Ectodermal cell (in vitro differentiated cells): ENCODE results near the gene MX2.

Source experiments
- H3K27ac ChIP-seq: 2 replicates; pipeline ENCODE4 v1.7.0; 2013; ENCODE audit warnings: mild to moderate bottlenecking, low read depth, low read length; ENCODE audit not compliant: insufficient read depth, poor library complexity, severe bottlenecking
- H3K27me3 ChIP-seq: 2 replicates; pipeline ENCODE4 v1.7.0; 2013; ENCODE audit warnings: mild to moderate bottlenecking, low read length; ENCODE audit not compliant: insufficient read depth, control insufficient read depth, poor library complexity, severe bottlenecking
- H3K36me3 ChIP-seq: one replicate; pipeline ENCODE4 v1.7.0; 2013; ENCODE audit warnings: low read length; ENCODE audit not compliant: control insufficient read depth, insufficient read depth
- H3K4me1 ChIP-seq: one replicate; pipeline ENCODE4 v1.7.0; 2013; ENCODE audit warnings: low read length; ENCODE audit not compliant: control insufficient read depth, insufficient read depth
- H3K4me3 ChIP-seq: 2 replicates; pipeline ENCODE4 v1.7.0; 2013; ENCODE audit warnings: low read depth, low read length, control low read depth; ENCODE audit not compliant: insufficient read depth
- H3K9me3 ChIP-seq: 2 replicates; pipeline ENCODE4 v1.7.0; 2013; ENCODE audit warnings: mild to moderate bottlenecking, low read length, moderate library complexity; ENCODE audit not compliant: control insufficient read depth
- WGBS, 2 experiments: methylation state at CpG; one replicate each; pipeline ENCODE4 v1.1.7; 2013; ENCODE audit warnings: missing lambda C conversion rate in 2 of 2; 5-methylcytosine and 5-hydroxymethylcytosine counted together

MX2 gene

DNA sequence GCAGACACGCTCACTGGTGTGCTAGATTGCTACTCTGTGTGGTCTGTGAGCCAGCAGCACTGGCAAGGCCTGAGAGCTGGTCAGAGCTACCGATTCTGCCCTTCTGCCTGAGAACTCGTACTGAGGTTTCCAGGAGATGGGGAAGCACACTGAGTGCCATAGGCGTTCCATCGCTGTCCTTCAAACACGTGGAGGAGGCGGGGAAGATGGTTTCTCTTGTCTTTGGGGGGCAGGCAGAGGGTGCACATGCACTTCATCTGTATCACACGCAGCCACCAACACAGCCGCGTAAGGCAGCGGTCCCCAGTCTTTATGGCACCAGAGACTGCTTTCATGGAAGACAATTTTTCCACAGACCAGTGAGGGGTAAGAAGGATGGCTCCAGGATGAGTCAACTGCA, 40.4 kb downstream of the MX2 start:
- Histone ChIP-seq H3K36me3 (no peaks in the 10 kb centered on the region), H3K4me3 (no peak overlapping the region), H3K4me1 (no peaks in the 10 kb centered on the region), H3K27me3 (no peaks in the 10 kb centered on the region), H3K9me3 (no peaks in the 10 kb centered on the region), H3K27ac (no peak overlapping the region)
- WGBS, 2 experiments = 92 to 94% methylated on average over 11 of the region's 11 CpGs

DNA sequence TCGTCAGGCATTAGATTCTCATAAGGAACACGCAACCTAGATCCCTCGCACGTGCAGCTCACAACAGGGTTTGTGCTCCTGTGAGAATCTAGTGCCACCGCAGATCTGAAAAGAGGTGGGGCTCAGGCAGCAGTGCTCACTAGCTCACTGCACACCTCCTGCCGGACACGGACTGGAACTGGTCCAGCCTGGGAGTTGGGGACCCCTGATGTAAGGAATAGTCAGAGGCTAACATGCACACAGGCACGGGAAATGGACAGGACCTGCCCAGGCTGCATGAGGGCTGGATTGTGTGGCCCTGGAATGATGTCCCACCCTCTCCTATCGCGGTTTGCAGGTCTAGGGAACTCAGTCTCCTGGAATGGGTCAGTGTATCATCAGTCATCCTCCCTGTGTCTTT, 41.0 kb downstream of the MX2 start:
- Histone ChIP-seq H3K4me1 (no peaks in the 10 kb centered on the region), H3K9me3 (no peaks in the 10 kb centered on the region), H3K36me3 (no peaks in the 10 kb centered on the region), H3K4me3 (no peak overlapping the region), H3K27me3 (no peaks in the 10 kb centered on the region), H3K27ac (no peak overlapping the region)
- WGBS, 2 experiments = 94% methylated on average over 10 of the region's 10 CpGs

DNA sequence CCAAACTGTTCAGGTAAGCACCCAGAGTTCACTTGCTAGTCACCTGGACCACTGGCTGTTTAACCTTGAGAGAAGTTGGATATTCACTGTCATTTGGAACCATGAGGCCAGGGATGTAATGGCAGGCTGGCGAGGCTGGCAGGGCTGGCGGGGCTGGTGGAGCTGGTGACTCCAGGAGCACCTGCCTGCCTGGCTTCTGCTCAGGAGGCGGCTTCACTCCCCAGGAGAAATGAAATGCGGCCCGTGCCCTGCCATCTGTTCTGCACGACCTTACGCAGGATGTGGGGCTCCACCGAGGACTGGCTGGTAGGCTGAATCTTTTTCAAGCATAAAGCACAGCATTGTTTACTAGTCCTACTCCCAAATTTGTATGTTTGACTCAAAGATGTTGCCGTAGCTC, 41.5 kb downstream of the MX2 start:
- no peaks in the 10 kb centered on the region for H3K4me1 ChIP-seq
- no peak overlapping the region for H3K4me3 ChIP-seq
- no peaks in the 10 kb centered on the region for H3K9me3 ChIP-seq
- H3K27ac ChIP-seq = no peak overlapping the region
- no peaks in the 10 kb centered on the region for H3K27me3 ChIP-seq
- H3K36me3 ChIP-seq = no peaks in the 10 kb centered on the region
- WGBS, 2 experiments = 92 to 94% methylated on average over 9 of the region's 9 CpGs

- 94 to 95% methylated on average over 10 of the region's 10 CpGs for WGBS, 2 experiments
- Histone ChIP-seq H3K36me3 (no peaks in the 10 kb centered on the region), H3K9me3 (no peaks in the 10 kb centered on the region), H3K27ac (no peak overlapping the region), H3K4me1 (no peaks in the 10 kb centered on the region), H3K27me3 (no peaks in the 10 kb centered on the region), H3K4me3 (no peak overlapping the region)
These were observed 42.1 kb downstream of the MX2 start for GRCh38 chr21:41403966-41404365.

DNA sequence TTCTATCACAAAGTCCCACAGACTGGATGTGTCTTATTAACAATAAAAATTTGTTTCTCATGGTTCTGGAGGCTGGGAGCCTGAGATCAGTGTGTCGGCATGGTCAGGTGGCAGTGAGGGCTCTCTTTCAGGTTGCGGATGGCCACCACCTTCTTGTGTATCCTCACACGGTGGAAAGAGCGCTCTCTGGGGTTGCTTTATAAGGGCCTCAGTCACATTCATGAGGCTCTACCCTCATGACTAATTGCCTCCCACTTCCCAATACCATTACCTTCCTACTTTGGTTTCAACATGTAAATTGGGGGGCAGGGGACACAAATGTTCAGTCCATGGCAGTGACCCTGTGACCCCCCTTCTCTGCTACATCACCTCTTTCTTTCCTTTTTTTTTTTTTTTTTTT, 43.5 kb downstream of the MX2 start:
- 91 to 99% methylated on average over 4 of the region's 4 CpGs for WGBS, 2 experiments

GRCh38 chr21:41406340-41406739, 44.5 kb downstream of the MX2 start:
- Histone ChIP-seq H3K27ac (no peak overlapping the region), H3K9me3 (no peaks in the 10 kb centered on the region), H3K27me3 (no peaks in the 10 kb centered on the region), H3K36me3 (no peaks in the 10 kb centered on the region), H3K4me3 (no peak overlapping the region), H3K4me1 (no peaks in the 10 kb centered on the region)
- WGBS, 2 experiments = 87 to 90% methylated on average over 6 of the region's 6 CpGs

More for the DNA sequence above, 43.5 kb downstream of the MX2 start:
- no peaks in the 10 kb centered on the region for H3K27me3 ChIP-seq
- no peaks in the 10 kb centered on the region for H3K9me3 ChIP-seq
- no peaks in the 10 kb centered on the region for H3K36me3 ChIP-seq
- H3K4me1 ChIP-seq = no peaks in the 10 kb centered on the region
- H3K27ac ChIP-seq = no peak overlapping the region
- H3K4me3 ChIP-seq = no peak overlapping the region

DNA sequence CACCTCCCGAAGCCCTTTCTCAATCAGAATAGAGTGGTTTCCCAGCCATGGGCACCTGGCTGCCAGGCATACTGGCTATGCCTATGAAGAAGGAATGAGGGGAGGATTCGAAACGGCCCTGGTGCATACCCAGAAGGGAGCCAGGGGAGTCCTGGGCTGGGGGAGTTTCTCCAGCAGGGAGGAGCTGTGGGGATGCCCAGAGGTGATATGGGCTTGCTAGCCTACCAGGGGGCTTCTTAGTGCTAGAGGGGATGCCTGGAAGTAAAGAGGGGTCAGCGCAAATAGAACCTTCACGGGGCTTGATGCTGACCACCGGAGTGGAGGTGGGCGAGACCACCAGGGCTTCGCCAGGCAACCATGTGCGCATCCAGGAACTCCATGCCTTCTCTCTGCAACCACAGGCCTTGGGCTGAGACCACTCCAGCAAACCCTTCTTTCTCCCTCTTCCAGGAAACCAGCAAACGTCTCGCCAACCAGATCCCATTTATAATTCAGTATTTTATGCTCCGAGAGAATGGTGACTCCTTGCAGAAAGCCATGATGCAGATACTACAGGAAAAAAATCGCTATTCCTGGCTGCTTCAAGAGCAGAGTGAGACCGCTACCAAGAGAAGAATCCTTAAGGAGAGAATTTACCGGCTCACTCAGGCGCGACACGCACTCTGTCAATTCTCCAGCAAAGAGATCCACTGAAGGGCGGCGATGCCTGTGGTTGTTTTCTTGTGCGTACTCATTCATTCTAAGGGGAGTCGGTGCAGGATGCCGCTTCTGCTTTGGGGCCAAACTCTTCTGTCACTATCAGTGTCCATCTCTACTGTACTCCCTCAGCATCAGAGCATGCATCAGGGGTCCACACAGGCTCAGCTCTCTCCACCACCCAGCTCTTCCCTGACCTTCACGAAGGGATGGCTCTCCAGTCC, 46.0 kb downstream of the MX2 start:
- 93 to 95% methylated on average over 24 of the region's 24 CpGs for WGBS, 2 experiments
- Histone ChIP-seq H3K36me3 (no peaks in the 10 kb centered on the region), H3K4me1 (no peaks in the 10 kb centered on the region), H3K27me3 (no peaks in the 10 kb centered on the region), H3K9me3 (no peaks in the 10 kb centered on the region), H3K27ac (no peak overlapping the region), H3K4me3 (no peak overlapping the region)

GRCh38 chr21:41410361-41410760, 48.5 kb downstream of the MX2 start:
- Histone ChIP-seq H3K9me3 (no peaks in the 10 kb centered on the region), H3K36me3 (no peaks in the 10 kb centered on the region), H3K27ac (no peak overlapping the region), H3K4me3 (no peak overlapping the region), H3K4me1 (no peaks in the 10 kb centered on the region), H3K27me3 (no peaks in the 10 kb centered on the region)
- 90% methylated on average over 1 of the region's 1 CpG; no CpG with 5 or more reads in 1 of the 2 experiments for WGBS, 2 experiments

GRCh38 chr21:41410767-41411448, 49.1 kb downstream of the MX2 start:
- Histone ChIP-seq H3K9me3 (no peaks in the 10 kb centered on the region), H3K4me3 (no peak overlapping the region), H3K4me1 (no peaks in the 10 kb centered on the region), H3K36me3 (no peaks in the 10 kb centered on the region), H3K27me3 (no peaks in the 10 kb centered on the region), H3K27ac (no peak overlapping the region)
- WGBS, 2 experiments = 76 to 85% methylated on average over 5 of the region's 5 CpGs

GRCh38 chr21:41411449-41412089, 49.7 kb downstream of the MX2 start:
- Histone ChIP-seq H3K27ac (no peak overlapping the region), H3K36me3 (no peaks in the 10 kb centered on the region), H3K9me3 (no peaks in the 10 kb centered on the region), H3K27me3 (no peaks in the 10 kb centered on the region), H3K4me1 (no peaks in the 10 kb centered on the region), H3K4me3 (no peak overlapping the region)
- WGBS, 2 experiments = 94% methylated on average over 5 of the region's 5 CpGs
